ENCODE results near the gene BCHE.

BCHE gene

DNA sequence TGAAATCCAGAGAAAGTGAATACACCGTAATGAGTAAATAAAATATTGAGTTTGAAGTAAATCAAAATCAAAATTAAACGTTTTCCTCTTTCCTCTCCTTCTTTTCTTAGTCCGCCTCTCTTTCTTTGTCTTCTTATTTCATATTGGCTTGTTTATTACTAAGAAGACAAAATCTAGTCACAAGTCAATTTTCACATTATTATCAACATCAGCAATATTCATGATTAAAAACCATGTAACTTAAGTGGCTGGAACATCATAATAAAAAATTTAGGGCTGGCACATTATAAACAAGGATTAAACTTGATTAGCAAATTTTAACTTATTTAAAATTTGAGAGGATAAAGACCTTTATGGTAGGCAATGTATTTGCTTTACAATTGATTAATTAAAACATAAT, 61.4 kb downstream of the BCHE start:
- DNase-seq (ENCODE audit: low spot score), result no peak
- in situ Hi-C loops (cut with MboI; ENCODE audit: low pct_unique_long_range_greater_than_20kb, low sequenced_read_pairs, unreplicated experiment), result no loop called here
- no peak for TF ChIP-seq CTCF (IDR thresholded peaks at IDR 0.05; ENCODE audit: extremely low read depth, insufficient read depth, missing control alignments)

- DNase-seq (ENCODE audit: low spot score), result no peak
- in situ Hi-C loops (cut with MboI; ENCODE audit: low pct_unique_long_range_greater_than_20kb, low sequenced_read_pairs, unreplicated experiment), result no loop called here
- no peak for TF ChIP-seq CTCF (IDR thresholded peaks at IDR 0.05; ENCODE audit: extremely low read depth, insufficient read depth, missing control alignments)
Measured at GRCh38 chr3:165770781-165771180, 66.4 kb downstream of the BCHE start.

GRCh38 chr3:165768680-165769079, 68.5 kb downstream of the BCHE start:
- in situ Hi-C loops (cut with MboI; ENCODE audit: low pct_unique_long_range_greater_than_20kb, low sequenced_read_pairs, unreplicated experiment), result no loop called here
- TF ChIP-seq CTCF (IDR thresholded peaks at IDR 0.05; ENCODE audit: extremely low read depth, insufficient read depth, missing control alignments), result no peak
- DNase-seq (ENCODE audit: low spot score), result no peak

DNA sequence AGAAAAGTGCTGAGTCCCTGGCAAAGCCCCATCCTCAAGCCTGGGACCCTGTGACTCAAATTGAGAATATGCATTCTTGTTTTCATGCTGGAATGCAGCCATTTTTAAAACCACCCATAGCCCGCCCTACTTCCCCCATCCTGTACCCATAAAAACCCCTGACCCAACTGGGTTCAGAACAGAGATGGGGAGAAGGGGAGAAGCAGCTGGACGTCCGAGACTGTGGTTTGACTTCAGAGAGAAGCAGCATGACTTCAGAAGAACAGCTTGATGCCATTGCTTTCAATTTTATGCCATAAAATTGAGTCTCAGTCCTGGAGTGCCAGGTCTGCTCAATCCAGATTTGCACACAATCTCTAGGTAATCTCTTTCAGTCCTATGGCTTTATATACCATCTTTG, 78.2 kb downstream of the BCHE start:
- DNase-seq (ENCODE audit: low spot score), result no peak
- in situ Hi-C loops (cut with MboI; ENCODE audit: low pct_unique_long_range_greater_than_20kb, low sequenced_read_pairs, unreplicated experiment), result no loop called here
- no peak for TF ChIP-seq CTCF (IDR thresholded peaks at IDR 0.05; ENCODE audit: extremely low read depth, insufficient read depth, missing control alignments)

- DNase-seq (ENCODE audit: low spot score), result no peak
- in situ Hi-C loops (cut with MboI; ENCODE audit: low pct_unique_long_range_greater_than_20kb, low sequenced_read_pairs, unreplicated experiment), result no loop called here
- no peak for TF ChIP-seq CTCF (IDR thresholded peaks at IDR 0.05; ENCODE audit: extremely low read depth, insufficient read depth, missing control alignments)
Measured at GRCh38 chr3:165755571-165755970, 81.7 kb downstream of the BCHE start.

GRCh38 chr3:165754219-165755007, 82.8 kb downstream of the BCHE start:
- no peak for TF ChIP-seq CTCF (IDR thresholded peaks at IDR 0.05; ENCODE audit: extremely low read depth, insufficient read depth, missing control alignments)
- in situ Hi-C loops (cut with MboI; ENCODE audit: low pct_unique_long_range_greater_than_20kb, low sequenced_read_pairs, unreplicated experiment), result no loop called here
- no peak for DNase-seq (ENCODE audit: low spot score)
